Loucy (cell line): ENCODE data around the gene ACD.

ENCODE experiments used
- H2AFZ ChIP-seq: fragments of 200-600 bp; sonication (generic); 2 replicates; pipeline ENCODE4 v1.6.0; 2016; ENCODE audit warnings: antibody characterized with exemption, mild to moderate bottlenecking, low read length, moderate library complexity
- H3F3A ChIP-seq: fragments of 200-600 bp; 2 replicates; pipeline ENCODE4 v1.6.0; 2016; ENCODE audit warnings: antibody characterized with exemption, low read depth, mild to moderate bottlenecking
- H3K27me3 ChIP-seq: fragments of 200-600 bp; sonication (generic); 2 replicates; pipeline ENCODE4 v1.6.1; 2014; ENCODE audit warnings: low read length, mild to moderate bottlenecking; ENCODE audit not compliant: insufficient read depth, poor library complexity, severe bottlenecking
- H3K36me3 ChIP-seq: fragments of 200-600 bp; sonication (generic); 2 replicates; pipeline ENCODE4 v1.6.1; 2016; ENCODE audit warnings: low read length; ENCODE audit not compliant: insufficient read depth
- H3K4me1 ChIP-seq: fragments of 200-600 bp; sonication (generic); 2 replicates; pipeline ENCODE4 v1.5.1; 2014; ENCODE audit warnings: low read length, mild to moderate bottlenecking; ENCODE audit not compliant: insufficient read depth, poor library complexity, severe bottlenecking
- H3K4me2 ChIP-seq: fragments of 200-600 bp; sonication (generic); 2 replicates; pipeline ENCODE4 v1.6.0; 2014; ENCODE audit warnings: antibody characterized with exemption, low read length, low read depth, mild to moderate bottlenecking; ENCODE audit not compliant: poor library complexity, severe bottlenecking
- H3K4me3 ChIP-seq: fragments of 200-600 bp; sonication (generic); 2 replicates; pipeline ENCODE4 v1.5.1; 2014; ENCODE audit warnings: low read length, mild to moderate bottlenecking, mixed read lengths; ENCODE audit not compliant: poor library complexity, severe bottlenecking
- H3K79me2 ChIP-seq: fragments of 200-600 bp; sonication (generic); 2 replicates; pipeline ENCODE4 v1.6.1; 2014; ENCODE audit warnings: low read length; ENCODE audit not compliant: insufficient read depth
- H3K9ac ChIP-seq: fragments of 200-600 bp; sonication (generic); 2 replicates; pipeline ENCODE4 v1.6.0; 2014; ENCODE audit warnings: mild to moderate bottlenecking, low read depth, low read length, moderate library complexity; ENCODE audit not compliant: poor library complexity, severe bottlenecking
- H3K9me2 ChIP-seq: fragments of 200-600 bp; sonication (generic); replicated peaks from 2 replicates; pipeline ENCODE4 v1.6.1; 2016; ENCODE audit warnings: low read depth, low read length, mixed read lengths
- H3K9me3 ChIP-seq: fragments of 200-600 bp; sonication (generic); 2 replicates; pipeline ENCODE4 v1.6.1; 2014; ENCODE audit warnings: mild to moderate bottlenecking, antibody characterized with exemption, low read length, low read depth; ENCODE audit not compliant: insufficient read depth
- H4K20me1 ChIP-seq: fragments of 200-600 bp; sonication (generic); 2 replicates; pipeline ENCODE4 v1.6.0; 2014; ENCODE audit warnings: antibody characterized with exemption, low read length, mild to moderate bottlenecking; ENCODE audit not compliant: insufficient read depth, poor library complexity, severe bottlenecking
- CTCF ChIP-seq: fragments of 200-600 bp; sonication (generic); conservative IDR thresholded peaks from 2 replicates; pipeline ENCODE4 v1.5.1; 2014; ENCODE audit warnings: mild to moderate bottlenecking, antibody characterized with exemption, low read length
- EZH2phosphoT487 ChIP-seq: fragments of 200-600 bp; IDR thresholded peaks from 2 replicates; pipeline ENCODE4 v1.6.1; 2018; ENCODE audit warnings: antibody characterized with exemption, mild to moderate bottlenecking, moderate library complexity, borderline replicate concordance

Gene ACD

GRCh38 chr16:67678354-67679023 lies 18.4 kb upstream of the ACD start:
- TF ChIP-seq EZH2phosphoT487 (no peak), CTCF (no peak)
- H3F3A ChIP-seq = no peaks in the 10 kb centered on the region
- H3K4me2 ChIP-seq = no peak overlapping the region
- H4K20me1 ChIP-seq = no peaks in the 10 kb centered on the region
- H3K9ac ChIP-seq = no peak overlapping the region
- H2AFZ ChIP-seq = no peak overlapping the region
- H3K9me2 ChIP-seq = no peaks in the 10 kb centered on the region
- no peaks in the 10 kb centered on the region for H3K9me3 ChIP-seq
- H3K4me1 ChIP-seq = no peaks in the 10 kb centered on the region
- no peak overlapping the region for H3K4me3 ChIP-seq
- no peaks in the 10 kb centered on the region for H3K79me2 ChIP-seq
- H3K27me3 ChIP-seq = no peaks in the 10 kb centered on the region
- H3K36me3 ChIP-seq = peaks cover 16% of the 10 kb centered on the region; the same call in 1 of the 2 replicates

- Histone ChIP-seq H4K20me1 (no peaks in the 10 kb centered on the region), H3K4me2 (no peak overlapping the region), H3K9me2 (no peaks in the 10 kb centered on the region), H3K27me3 (no peaks in the 10 kb centered on the region), H3K9ac (no peak overlapping the region), H3K9me3 (no peaks in the 10 kb centered on the region), H3K4me3 (no peak overlapping the region), H3K36me3 (peaks cover 10% of the 10 kb centered on the region; the same call in 1 of the 2 replicates), H2AFZ (no peak overlapping the region), H3K4me1 (no peaks in the 10 kb centered on the region), H3F3A (no peaks in the 10 kb centered on the region), H3K79me2 (no peaks in the 10 kb centered on the region)
- TF ChIP-seq EZH2phosphoT487 (no peak), CTCF (no peak)
These were observed 17.7 kb upstream of the ACD start for GRCh38 chr16:67677712-67678111.

- peaks cover 4% of the 10 kb centered on the region; the same call in 1 of the 2 replicates for H3K36me3 ChIP-seq
- H2AFZ ChIP-seq = no peak overlapping the region
- H3K4me3 ChIP-seq = no peak overlapping the region
- H4K20me1 ChIP-seq = no peaks in the 10 kb centered on the region
- H3F3A ChIP-seq = no peaks in the 10 kb centered on the region
- no peaks in the 10 kb centered on the region for H3K4me1 ChIP-seq
- no peak overlapping the region for H3K4me2 ChIP-seq
- TF ChIP-seq EZH2phosphoT487 (no peak), CTCF (no peak)
- H3K79me2 ChIP-seq = no peaks in the 10 kb centered on the region
- H3K9me3 ChIP-seq = no peaks in the 10 kb centered on the region
- H3K9me2 ChIP-seq = no peaks in the 10 kb centered on the region
- H3K9ac ChIP-seq = no peak overlapping the region
- no peaks in the 10 kb centered on the region for H3K27me3 ChIP-seq
These were observed 16.9 kb upstream of the ACD start for GRCh38 chr16:67676939-67677338.
